GM12875 (cell line): ENCODE data around the gene PNPLA6.

Source experiments
- H3K4me3 ChIP-seq: one replicate; pipeline ENCODE4 v1.5.1; 2011; ENCODE audit warnings: low read depth, low read length, control low read depth
- CTCF ChIP-seq: IDR thresholded peaks from 2 replicates; pipeline ENCODE4 v1.5.1; 2011; ENCODE audit warnings: low read depth, mild to moderate bottlenecking, control low read depth, inconsistent platforms, low read length, moderate library complexity, borderline replicate concordance; ENCODE audit not compliant: insufficient read depth

PNPLA6 gene

GRCh38 chr19:7541828-7542443, 6.4 kb downstream of the PNPLA6 start:
- no peak for TF ChIP-seq CTCF
- H3K4me3 ChIP-seq: no peak overlapping the region

GRCh38 chr19:7542556-7543348, 7.2 kb downstream of the PNPLA6 start:
- H3K4me3 ChIP-seq: no peak overlapping the region
- TF ChIP-seq CTCF: no peak

- TF ChIP-seq CTCF: no peak
- no peak overlapping the region for H3K4me3 ChIP-seq
These were observed 9.1 kb downstream of the PNPLA6 start for GRCh38 chr19:7544626-7545025.

- H3K4me3 ChIP-seq: no peak overlapping the region
- TF ChIP-seq CTCF: no peak
These were observed 9.8 kb downstream of the PNPLA6 start for GRCh38 chr19:7545300-7545699.

GRCh38 chr19:7545904-7546303, 10.4 kb downstream of the PNPLA6 start:
- H3K4me3 ChIP-seq: no peak overlapping the region
- no peak for TF ChIP-seq CTCF

GRCh38 chr19:7547159-7547558, 11.6 kb downstream of the PNPLA6 start:
- H3K4me3 ChIP-seq: no peak overlapping the region
- no peak for TF ChIP-seq CTCF
